ENCODE data around the gene KCNA1.
"Not testable (repeated sequence)": the region's sequence is repeated elsewhere in the genome, so short reads cannot be mapped to it uniquely, and the experiment has no call there.

The KCNA1 gene

GRCh38 chr12:4909734-4910501 lies at the start of gene KCNA1:
Gene KCNA1, plus strand, starts transcription at chr12:4909905. Its CDS starts 1,474 bp downstream, at chr12:4911379.
- DNase-seq (ENCODE audit: low read depth in 3 of 3) = no peak

- no peak for DNase-seq (ENCODE audit: low read depth in 3 of 3)
Measured at GRCh38 chr12:4860741-4861140, 49.0 kb upstream of the KCNA1 start.

- DNase-seq (ENCODE audit: low read depth in 3 of 3) = no peak
Measured at GRCh38 chr12:4862809-4863208, 46.9 kb upstream of the KCNA1 start.

GRCh38 chr12:4864575-4864974 lies 45.1 kb upstream of the KCNA1 start:
- no peak for DNase-seq (ENCODE audit: low read depth in 3 of 3)

- no peak for DNase-seq (ENCODE audit: low read depth in 3 of 3)
Measured at GRCh38 chr12:4865246-4865645, 44.5 kb upstream of the KCNA1 start.

GRCh38 chr12:4866299-4866698 lies 43.4 kb upstream of the KCNA1 start:
- DNase-seq (ENCODE audit: low read depth in 3 of 3) = no peak

- DNase-seq (ENCODE audit: low read depth in 3 of 3) = no peak
Measured at GRCh38 chr12:4867384-4867783, 42.3 kb upstream of the KCNA1 start.

- DNase-seq (ENCODE audit: low read depth in 3 of 3) = no peak
Measured at GRCh38 chr12:4870423-4870822, 39.3 kb upstream of the KCNA1 start.

- DNase-seq (ENCODE audit: low read depth in 3 of 3) = no peak
Measured at GRCh38 chr12:4871514-4871913, 38.2 kb upstream of the KCNA1 start.

GRCh38 chr12:4873947-4874346 lies 35.8 kb upstream of the KCNA1 start:
- no peak for DNase-seq (ENCODE audit: low read depth in 3 of 3)

GRCh38 chr12:4874671-4875070 lies 35.0 kb upstream of the KCNA1 start:
- no peak for DNase-seq (ENCODE audit: low read depth in 3 of 3)

GRCh38 chr12:4879481-4879880 lies 30.2 kb upstream of the KCNA1 start:
- not testable (repeated sequence) for DNase-seq (ENCODE audit: low read depth in 3 of 3)

GRCh38 chr12:4881266-4882064 lies 28.2 kb upstream of the KCNA1 start:
- DNase-seq (ENCODE audit: low read depth in 3 of 3) = no peak

- no peak for DNase-seq (ENCODE audit: low read depth in 3 of 3)
Measured at GRCh38 chr12:4891866-4892265, 17.8 kb upstream of the KCNA1 start.

- no peak for DNase-seq (ENCODE audit: low read depth in 3 of 3)
Measured at GRCh38 chr12:4892418-4892817, 17.3 kb upstream of the KCNA1 start.

- no peak for DNase-seq (ENCODE audit: low read depth in 3 of 3)
Measured at GRCh38 chr12:4894019-4894418, 15.7 kb upstream of the KCNA1 start.

GRCh38 chr12:4899364-4899763 lies 10.3 kb upstream of the KCNA1 start:
- DNase-seq (ENCODE audit: low read depth in 3 of 3) = no peak

GRCh38 chr12:4900327-4900726 lies 9.4 kb upstream of the KCNA1 start:
- DNase-seq (ENCODE audit: low read depth in 3 of 3) = no peak

- DNase-seq (ENCODE audit: low read depth in 3 of 3) = no peak
Measured at GRCh38 chr12:4905316-4905715, 4.4 kb upstream of the KCNA1 start.

GRCh38 chr12:4908684-4909409 lies 858 bp upstream of the KCNA1 start:
- no peak for DNase-seq (ENCODE audit: low read depth in 3 of 3)

- DNase-seq (ENCODE audit: low read depth in 3 of 3) = no peak
Measured at GRCh38 chr12:4909410-4909733, 333 bp upstream of the KCNA1 start.

GRCh38 chr12:4910502-4911315 lies 1.0 kb downstream of the KCNA1 start:
- DNase-seq (ENCODE audit: low read depth in 3 of 3) = no peak

Measured in stimulated activated CD4-positive, alpha-beta T cell treated with anti-CD3 and anti-CD28 coated beads, TNF-alpha, amount 100 ng/mL, for 4 hours (primary cell).